Measurements from ENCODE around the gene CTDP1.
A peak's percentile ranks its signal among the peaks of the same experiment; 100 is the strongest.

The CTDP1 gene

DNA sequence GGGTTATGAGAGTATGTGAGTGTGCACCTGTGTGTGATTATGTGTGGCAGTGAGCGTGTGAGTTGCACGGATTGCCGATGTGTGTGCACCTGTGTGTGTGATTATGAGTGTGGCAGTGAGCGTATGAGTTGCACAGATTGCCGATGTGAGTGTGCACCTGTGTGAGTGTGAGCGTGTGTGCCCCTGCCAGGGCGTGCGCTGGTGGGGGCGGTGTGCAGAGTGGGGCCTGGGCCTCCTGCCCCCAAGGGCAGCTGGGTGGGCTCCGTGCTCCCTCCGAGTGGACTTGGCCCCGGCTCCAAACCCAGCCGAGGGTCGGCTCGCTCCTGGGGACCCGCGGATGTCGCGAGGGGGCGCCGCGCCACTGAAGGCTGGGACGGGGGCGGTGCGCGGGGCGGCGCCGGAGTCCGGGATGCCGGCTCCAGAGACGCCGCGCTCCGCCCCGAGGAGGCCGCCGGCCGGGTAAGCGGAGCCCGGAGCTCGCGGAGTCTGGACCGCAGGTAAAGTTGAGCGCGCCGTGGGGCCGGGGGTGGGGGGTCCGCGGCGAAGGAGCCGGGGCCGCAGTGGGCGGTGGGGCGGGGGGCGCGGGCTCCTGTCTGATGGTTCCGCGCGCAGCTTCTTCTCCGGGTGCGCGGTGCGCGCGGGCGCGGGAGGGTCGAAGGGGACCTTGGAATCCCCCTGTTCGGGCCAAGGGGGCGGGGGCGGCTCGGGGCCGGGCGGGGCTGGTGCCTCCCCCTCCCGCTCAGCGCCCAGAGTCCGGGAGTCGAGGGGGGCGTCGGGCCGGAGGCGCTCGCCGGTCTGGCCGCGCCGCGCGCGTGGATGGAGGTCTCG is 118.1 kb downstream of the CTDP1 start, which contains the start of gene KCNG2 (continued):
- TF ChIP-seq, protein P1, sequence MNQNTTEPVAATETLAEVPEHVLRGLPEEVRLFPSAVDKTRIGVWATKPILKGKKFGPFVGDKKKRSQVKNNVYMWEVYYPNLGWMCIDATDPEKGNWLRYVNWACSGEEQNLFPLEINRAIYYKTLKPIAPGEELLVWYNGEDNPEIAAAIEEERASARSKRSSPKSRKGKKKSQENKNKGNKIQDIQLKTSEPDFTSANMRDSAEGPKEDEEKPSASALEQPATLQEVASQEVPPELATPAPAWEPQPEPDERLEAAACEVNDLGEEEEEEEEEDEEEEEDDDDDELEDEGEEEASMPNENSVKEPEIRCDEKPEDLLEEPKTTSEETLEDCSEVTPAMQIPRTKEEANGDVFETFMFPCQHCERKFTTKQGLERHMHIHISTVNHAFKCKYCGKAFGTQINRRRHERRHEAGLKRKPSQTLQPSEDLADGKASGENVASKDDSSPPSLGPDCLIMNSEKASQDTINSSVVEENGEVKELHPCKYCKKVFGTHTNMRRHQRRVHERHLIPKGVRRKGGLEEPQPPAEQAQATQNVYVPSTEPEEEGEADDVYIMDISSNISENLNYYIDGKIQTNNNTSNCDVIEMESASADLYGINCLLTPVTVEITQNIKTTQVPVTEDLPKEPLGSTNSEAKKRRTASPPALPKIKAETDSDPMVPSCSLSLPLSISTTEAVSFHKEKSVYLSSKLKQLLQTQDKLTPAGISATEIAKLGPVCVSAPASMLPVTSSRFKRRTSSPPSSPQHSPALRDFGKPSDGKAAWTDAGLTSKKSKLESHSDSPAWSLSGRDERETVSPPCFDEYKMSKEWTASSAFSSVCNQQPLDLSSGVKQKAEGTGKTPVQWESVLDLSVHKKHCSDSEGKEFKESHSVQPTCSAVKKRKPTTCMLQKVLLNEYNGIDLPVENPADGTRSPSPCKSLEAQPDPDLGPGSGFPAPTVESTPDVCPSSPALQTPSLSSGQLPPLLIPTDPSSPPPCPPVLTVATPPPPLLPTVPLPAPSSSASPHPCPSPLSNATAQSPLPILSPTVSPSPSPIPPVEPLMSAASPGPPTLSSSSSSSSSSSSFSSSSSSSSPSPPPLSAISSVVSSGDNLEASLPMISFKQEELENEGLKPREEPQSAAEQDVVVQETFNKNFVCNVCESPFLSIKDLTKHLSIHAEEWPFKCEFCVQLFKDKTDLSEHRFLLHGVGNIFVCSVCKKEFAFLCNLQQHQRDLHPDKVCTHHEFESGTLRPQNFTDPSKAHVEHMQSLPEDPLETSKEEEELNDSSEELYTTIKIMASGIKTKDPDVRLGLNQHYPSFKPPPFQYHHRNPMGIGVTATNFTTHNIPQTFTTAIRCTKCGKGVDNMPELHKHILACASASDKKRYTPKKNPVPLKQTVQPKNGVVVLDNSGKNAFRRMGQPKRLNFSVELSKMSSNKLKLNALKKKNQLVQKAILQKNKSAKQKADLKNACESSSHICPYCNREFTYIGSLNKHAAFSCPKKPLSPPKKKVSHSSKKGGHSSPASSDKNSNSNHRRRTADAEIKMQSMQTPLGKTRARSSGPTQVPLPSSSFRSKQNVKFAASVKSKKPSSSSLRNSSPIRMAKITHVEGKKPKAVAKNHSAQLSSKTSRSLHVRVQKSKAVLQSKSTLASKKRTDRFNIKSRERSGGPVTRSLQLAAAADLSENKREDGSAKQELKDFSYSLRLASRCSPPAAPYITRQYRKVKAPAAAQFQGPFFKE (tag by site-specific recombination; IDR thresholded peaks at IDR 0.05; ENCODE audit: borderline replicate concordance), result no peak
- TF ChIP-seq GLIS2 (tag by site-specific recombination; IDR thresholded peaks at IDR 0.05), result peak; percentile 52; the same call in 1 of the 2 replicates
- TF ChIP-seq ZNF747 (tag by site-specific recombination; IDR thresholded peaks at IDR 0.05), result no peak
- TF ChIP-seq ZNF266 (tag by site-specific recombination; IDR thresholded peaks at IDR 0.05; ENCODE audit: low read depth), result no peak
- no peak for TF ChIP-seq ZNF549 (tag by site-specific recombination; IDR thresholded peaks at IDR 0.05)
- no peak for TF ChIP-seq SP7 (tag by site-specific recombination; IDR thresholded peaks at IDR 0.05)
- TF ChIP-seq ZNF776 (tag by site-specific recombination; IDR thresholded peaks at IDR 0.05; ENCODE audit: borderline replicate concordance), result no peak
- peak; percentile 40 for TF ChIP-seq ZBTB26 (tag by site-specific recombination; optimal IDR thresholded peaks at IDR 0.05)
- TF ChIP-seq, protein P2, sequence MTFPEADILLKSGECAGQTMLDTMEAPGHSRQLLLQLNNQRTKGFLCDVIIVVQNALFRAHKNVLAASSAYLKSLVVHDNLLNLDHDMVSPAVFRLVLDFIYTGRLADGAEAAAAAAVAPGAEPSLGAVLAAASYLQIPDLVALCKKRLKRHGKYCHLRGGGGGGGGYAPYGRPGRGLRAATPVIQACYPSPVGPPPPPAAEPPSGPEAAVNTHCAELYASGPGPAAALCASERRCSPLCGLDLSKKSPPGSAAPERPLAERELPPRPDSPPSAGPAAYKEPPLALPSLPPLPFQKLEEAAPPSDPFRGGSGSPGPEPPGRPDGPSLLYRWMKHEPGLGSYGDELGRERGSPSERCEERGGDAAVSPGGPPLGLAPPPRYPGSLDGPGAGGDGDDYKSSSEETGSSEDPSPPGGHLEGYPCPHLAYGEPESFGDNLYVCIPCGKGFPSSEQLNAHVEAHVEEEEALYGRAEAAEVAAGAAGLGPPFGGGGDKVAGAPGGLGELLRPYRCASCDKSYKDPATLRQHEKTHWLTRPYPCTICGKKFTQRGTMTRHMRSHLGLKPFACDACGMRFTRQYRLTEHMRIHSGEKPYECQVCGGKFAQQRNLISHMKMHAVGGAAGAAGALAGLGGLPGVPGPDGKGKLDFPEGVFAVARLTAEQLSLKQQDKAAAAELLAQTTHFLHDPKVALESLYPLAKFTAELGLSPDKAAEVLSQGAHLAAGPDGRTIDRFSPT (tag by site-specific recombination; IDR thresholded peaks at IDR 0.05), result peak; percentile 41; the same call in 1 of the 2 replicates
- TF ChIP-seq ZNF19 (tag by site-specific recombination; IDR thresholded peaks at IDR 0.05; ENCODE audit: low read depth), result no peak
- TF ChIP-seq ZBTB7A (tag by site-specific recombination; IDR thresholded peaks at IDR 0.05; ENCODE audit: low read depth), result peak; percentile 57; the same call in 1 of the 2 replicates
- TF ChIP-seq SP3 (tag by site-specific recombination; IDR thresholded peaks at IDR 0.05), result peak; percentile 38
- TF ChIP-seq ZNF623 (tag by site-specific recombination; IDR thresholded peaks at IDR 0.05), result no peak
- TF ChIP-seq ZFHX2 (tag by site-specific recombination; conservative IDR thresholded peaks at IDR 0.05), result peak; percentile 52; the same call in 1 of the 2 replicates
- TF ChIP-seq ZNF398 (tag by site-specific recombination; IDR thresholded peaks at IDR 0.05), result no peak
- TF ChIP-seq ZSCAN4 (tag by site-specific recombination; IDR thresholded peaks at IDR 0.05), result peak; percentile 82
- TF ChIP-seq SCRT2 (tag by site-specific recombination; IDR thresholded peaks at IDR 0.05), result peak; percentile 73
- 0 out of 2 replicates have a peak, but pooled peaks have one; percentile 49 for TF ChIP-seq ZSCAN30 (tag by site-specific recombination; IDR thresholded peaks at IDR 0.05)
- TF ChIP-seq ZBTB20 (tag by site-specific recombination; IDR thresholded peaks at IDR 0.05), result peak; percentile 15; the same call in 1 of the 2 replicates
- TF ChIP-seq SCRT1 (tag by site-specific recombination; IDR thresholded peaks at IDR 0.05; ENCODE audit: borderline replicate concordance), result peak; percentile 70

Measured in HEK293 (cell line).